K562 (cell line): Measurements from ENCODE around the gene ERC2.

Source experiments
- CHAMP1 ChIP-seq: fragments of 450-650 bp; IDR thresholded peaks from 2 replicates; pipeline ENCODE4 v1.6.1; 2016; ENCODE audit warnings: mild to moderate bottlenecking
- CTCF ChIP-seq, 3 experiments: IDR thresholded peaks in 2 of 3; conservative IDR thresholded peaks in 1 of 3; 2 replicates each; pipeline ENCODE4 v1.5.1; 2011 to 2012; ENCODE audit warnings: low read length in 3 of 3, mild to moderate bottlenecking in 3 of 3, control low read depth in 2 of 3, improper control_type of control experiment in 1 of 3, inconsistent platforms in 1 of 3, low read depth in 1 of 3, mixed read lengths in 1 of 3, moderate library complexity in 1 of 3; ENCODE audit not compliant: insufficient read depth in 2 of 3
- PREB ChIP-seq: sonication (generic); formaldehyde crosslinking; IDR thresholded peaks from 2 replicates; pipeline ENCODE4 v1.8.1; 2023; ENCODE audit warnings: mild to moderate bottlenecking, missing genetic modification reagents
- RAD21 ChIP-seq, 2 experiments: fragments of 250-450 bp in 1 of 2; fragments of 450-650 bp in 1 of 2; sonication (Bioruptor Pico) in 1 of 2; formaldehyde crosslinking in 1 of 2; IDR thresholded peaks in 1 of 2; conservative IDR thresholded peaks in 1 of 2; 2 replicates each; pipeline versions ENCODE4 v1.4.0 to v1.8.0; 2020 to 2022; ENCODE audit warnings: mild to moderate bottlenecking in 2 of 2, moderate library complexity in 1 of 2
- SETDB1 ChIP-seq: IDR thresholded peaks from one replicate; pipeline ENCODE4 v1.6.1; 2012; ENCODE audit warnings: low read length, control low read depth, inconsistent platforms

- no peak for TF ChIP-seq RAD21 (CRISPR knock-in tag; conservative IDR thresholded peaks at IDR 0.05 in 1 of 2, IDR thresholded peaks at IDR 0.05 in 1 of 2)
- TF ChIP-seq CTCF (IDR thresholded peaks at IDR 0.05 in 2 of 3, conservative IDR thresholded peaks at IDR 0.05 in 1 of 3; ENCODE audit: insufficient read depth in 2 of 3, low read depth in 1 of 3, low read length in 3 of 3) = no peak
- no peak for TF ChIP-seq SETDB1
- no peak for TF ChIP-seq PREB (CRISPR knock-in tag)
- TF ChIP-seq CHAMP1 = no peak
These were observed 666.6 kb downstream of the ERC2 start for GRCh38 chr3:55801676-55802075.
